GM12878 (cell line): ENCODE results near the gene WDR38.

Experiments used
- CHD2 ChIP-seq: IDR thresholded peaks from 2 replicates; pipeline ENCODE4 v1.6.1; 2011; ENCODE audit warnings: low read depth, low read length, improper control_type of control experiment, borderline replicate concordance
- ELK1 ChIP-seq: IDR thresholded peaks from 2 replicates; pipeline ENCODE4 v1.6.1; 2012; ENCODE audit warnings: low read depth, low read length, improper control_type of control experiment
- MAX ChIP-seq: IDR thresholded peaks from 2 replicates; pipeline ENCODE4 v1.6.1; 2012; ENCODE audit warnings: low read depth, low read length, improper control_type of control experiment
- SIN3A ChIP-seq: IDR thresholded peaks from 2 replicates; pipeline ENCODE4 v1.6.1; 2012; ENCODE audit warnings: low read depth, low read length, improper control_type of control experiment
- ZNF274 ChIP-seq: IDR thresholded peaks from one replicate; pipeline ENCODE4 v1.8.0; 2011; ENCODE audit not compliant: insufficient read length, insufficient read depth

GRCh38 chr9:124877021-124877782 lies 23.9 kb downstream of the WDR38 start:
- no peak for TF ChIP-seq ZNF274
- no peak for TF ChIP-seq SIN3A
- TF ChIP-seq MAX: no peak
- no peak for TF ChIP-seq CHD2
- no peak for TF ChIP-seq ELK1
